ENCODE results near the gene NENF.
A peak's percentile ranks its signal among the peaks of the same experiment; 100 is the strongest.

The NENF gene

DNA sequence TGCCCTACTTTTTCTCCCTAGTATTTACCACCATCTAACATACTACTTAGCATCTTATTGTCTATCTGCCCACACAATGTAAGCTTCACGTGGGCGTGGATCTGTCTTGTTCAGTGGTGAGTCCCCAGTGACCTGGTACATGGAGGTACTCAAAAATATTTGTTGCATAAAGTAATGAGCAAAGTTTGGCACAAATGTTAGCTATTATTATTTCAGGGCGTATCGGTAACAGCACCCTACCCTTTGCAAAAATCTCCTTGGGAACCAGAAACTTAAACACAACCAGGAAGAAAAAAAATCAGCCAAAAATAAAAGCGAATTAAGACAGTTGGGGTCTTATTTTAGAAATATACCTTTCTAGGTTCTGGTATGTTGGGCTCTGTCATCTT, 454 bp upstream of the NENF start:
- TF ChIP-seq, protein P1, sequence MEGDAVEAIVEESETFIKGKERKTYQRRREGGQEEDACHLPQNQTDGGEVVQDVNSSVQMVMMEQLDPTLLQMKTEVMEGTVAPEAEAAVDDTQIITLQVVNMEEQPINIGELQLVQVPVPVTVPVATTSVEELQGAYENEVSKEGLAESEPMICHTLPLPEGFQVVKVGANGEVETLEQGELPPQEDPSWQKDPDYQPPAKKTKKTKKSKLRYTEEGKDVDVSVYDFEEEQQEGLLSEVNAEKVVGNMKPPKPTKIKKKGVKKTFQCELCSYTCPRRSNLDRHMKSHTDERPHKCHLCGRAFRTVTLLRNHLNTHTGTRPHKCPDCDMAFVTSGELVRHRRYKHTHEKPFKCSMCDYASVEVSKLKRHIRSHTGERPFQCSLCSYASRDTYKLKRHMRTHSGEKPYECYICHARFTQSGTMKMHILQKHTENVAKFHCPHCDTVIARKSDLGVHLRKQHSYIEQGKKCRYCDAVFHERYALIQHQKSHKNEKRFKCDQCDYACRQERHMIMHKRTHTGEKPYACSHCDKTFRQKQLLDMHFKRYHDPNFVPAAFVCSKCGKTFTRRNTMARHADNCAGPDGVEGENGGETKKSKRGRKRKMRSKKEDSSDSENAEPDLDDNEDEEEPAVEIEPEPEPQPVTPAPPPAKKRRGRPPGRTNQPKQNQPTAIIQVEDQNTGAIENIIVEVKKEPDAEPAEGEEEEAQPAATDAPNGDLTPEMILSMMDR (IDR thresholded peaks at IDR 0.05; ENCODE audit: control insufficient read depth, extremely low read depth, insufficient read depth) = no peak
- no peak for DNase-seq (ENCODE audit: low read depth)
- peak overlapping the region; percentile 76 for H3K4me3 ChIP-seq (ENCODE audit: low read depth, low read length)

DNA sequence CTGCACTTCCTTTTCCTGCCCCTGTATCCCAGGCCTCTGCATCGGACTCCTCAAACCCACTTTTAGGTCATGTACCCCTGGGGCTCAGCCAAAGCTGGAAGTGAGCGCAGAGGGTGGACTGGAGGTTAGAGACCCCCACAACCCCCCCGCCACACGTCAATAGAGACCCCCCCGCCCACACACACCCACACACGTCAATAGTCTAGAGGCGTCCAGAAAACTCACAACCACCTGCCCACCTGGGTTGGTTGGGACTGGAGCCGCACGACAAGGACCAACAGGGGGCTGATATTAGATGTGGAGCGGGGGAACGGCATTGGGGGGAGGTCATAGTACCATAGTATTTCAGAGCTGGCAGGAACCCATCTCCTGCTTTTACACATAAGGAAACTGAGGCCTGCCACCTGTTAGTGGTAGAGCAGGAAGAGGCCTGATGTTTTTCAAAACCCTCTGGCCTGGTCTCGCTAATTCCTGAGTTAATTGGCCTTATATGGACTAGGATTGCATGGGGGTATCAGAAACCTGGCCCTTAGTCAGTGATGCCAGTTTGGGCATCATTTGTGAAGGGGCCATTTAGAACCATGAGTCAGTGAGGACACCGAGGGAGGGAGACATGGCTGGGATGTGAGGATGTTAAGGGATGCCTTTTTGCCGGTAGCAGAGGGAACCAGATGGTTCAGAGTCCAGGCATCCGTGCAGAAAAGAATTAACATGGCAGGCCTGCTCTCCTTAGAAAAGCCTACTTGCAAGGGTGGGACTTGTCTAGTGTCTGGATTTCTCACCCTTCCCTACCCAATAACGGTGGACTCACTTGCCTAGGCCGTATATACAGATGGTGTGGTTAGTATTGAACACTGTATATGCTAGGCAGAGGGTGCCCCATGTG, 1.1 kb downstream of the NENF start:
- TF ChIP-seq, protein P1 (IDR thresholded peaks at IDR 0.05; ENCODE audit: control insufficient read depth, extremely low read depth, insufficient read depth) = no peak
- DNase-seq (ENCODE audit: low read depth) = no peak
- peak overlapping the region; percentile 76 for H3K4me3 ChIP-seq (ENCODE audit: low read depth, low read length)

DNA sequence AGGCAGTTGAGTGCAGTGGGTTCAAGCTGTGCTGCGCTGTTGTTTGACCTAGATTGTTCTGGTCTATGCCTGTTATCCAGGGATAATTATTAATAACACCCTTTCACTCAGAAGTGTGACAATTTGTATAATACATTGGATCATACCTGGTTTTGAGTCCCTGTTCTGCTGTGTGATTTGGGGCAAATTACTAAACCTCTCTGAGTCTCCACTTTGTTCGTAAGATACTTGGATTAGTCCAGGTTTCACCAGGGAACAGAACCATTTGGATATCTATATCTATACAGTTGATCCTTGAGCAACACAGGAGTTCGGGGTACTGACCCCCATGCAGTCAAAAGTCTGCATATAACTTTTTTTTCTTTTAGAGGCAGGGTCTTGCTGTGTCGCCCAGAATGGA, 2.3 kb downstream of the NENF start:
- no peak for DNase-seq (ENCODE audit: low read depth)
- TF ChIP-seq, protein P1 (IDR thresholded peaks at IDR 0.05; ENCODE audit: control insufficient read depth, extremely low read depth, insufficient read depth) = no peak
- no peak overlapping the region for H3K4me3 ChIP-seq (ENCODE audit: low read depth, low read length)

DNA sequence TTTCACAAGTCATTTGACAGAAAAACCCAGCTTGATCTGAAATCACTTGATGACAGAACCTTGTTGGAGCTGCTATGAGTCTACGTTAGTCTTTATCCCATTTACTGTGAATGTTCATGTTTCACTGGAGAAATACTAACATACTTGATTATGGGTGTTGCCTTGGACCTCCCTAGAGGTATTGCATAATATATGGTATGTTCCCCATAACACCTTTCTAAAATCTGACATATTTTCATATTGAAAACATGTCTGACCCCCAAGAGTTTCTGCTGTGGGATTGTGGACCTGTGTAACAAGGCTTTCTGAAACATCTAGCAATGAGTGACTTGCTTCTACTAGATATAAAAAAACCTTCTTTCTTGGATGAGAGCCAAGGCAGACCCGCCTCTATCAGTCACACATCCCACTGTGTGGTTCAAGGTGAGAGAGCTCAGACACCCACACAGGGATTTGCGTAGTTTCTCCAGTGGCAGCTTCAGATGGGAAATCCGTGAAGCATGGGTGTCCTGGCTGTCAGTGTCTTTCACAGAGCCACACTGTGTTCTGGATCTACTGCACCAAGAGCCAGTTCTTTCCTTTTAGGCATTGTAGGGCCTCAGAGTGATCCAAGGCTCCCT, 4.6 kb downstream of the NENF start:
- TF ChIP-seq, protein P1 (IDR thresholded peaks at IDR 0.05; ENCODE audit: control insufficient read depth, extremely low read depth, insufficient read depth) = no peak
- DNase-seq (ENCODE audit: low read depth) = no peak
- H3K4me3 ChIP-seq (ENCODE audit: low read depth, low read length) = no peak overlapping the region

DNA sequence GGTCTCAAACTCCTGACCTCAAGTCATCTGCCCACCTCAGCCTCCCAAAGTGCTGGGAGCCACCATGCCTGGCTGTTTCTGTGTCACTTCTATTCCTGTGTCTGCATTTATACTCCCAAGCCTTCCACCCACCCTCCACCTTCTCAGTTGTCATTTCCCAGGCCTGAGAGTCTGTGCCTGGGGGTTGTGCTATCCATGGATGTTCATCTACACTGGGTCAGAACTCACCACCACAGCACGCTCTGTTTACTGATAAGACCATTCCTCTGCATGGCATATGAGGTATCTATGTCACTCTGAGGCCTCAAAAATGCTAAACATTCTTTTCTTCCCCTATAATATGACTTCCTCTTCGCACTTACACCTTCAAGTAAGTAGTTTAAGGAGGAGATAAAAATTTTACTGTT, 6.1 kb downstream of the NENF start:
- TF ChIP-seq, protein P1 (IDR thresholded peaks at IDR 0.05; ENCODE audit: control insufficient read depth, extremely low read depth, insufficient read depth) = no peak
- H3K4me3 ChIP-seq (ENCODE audit: low read depth, low read length) = no peak overlapping the region
- no peak for DNase-seq (ENCODE audit: low read depth)

DNA sequence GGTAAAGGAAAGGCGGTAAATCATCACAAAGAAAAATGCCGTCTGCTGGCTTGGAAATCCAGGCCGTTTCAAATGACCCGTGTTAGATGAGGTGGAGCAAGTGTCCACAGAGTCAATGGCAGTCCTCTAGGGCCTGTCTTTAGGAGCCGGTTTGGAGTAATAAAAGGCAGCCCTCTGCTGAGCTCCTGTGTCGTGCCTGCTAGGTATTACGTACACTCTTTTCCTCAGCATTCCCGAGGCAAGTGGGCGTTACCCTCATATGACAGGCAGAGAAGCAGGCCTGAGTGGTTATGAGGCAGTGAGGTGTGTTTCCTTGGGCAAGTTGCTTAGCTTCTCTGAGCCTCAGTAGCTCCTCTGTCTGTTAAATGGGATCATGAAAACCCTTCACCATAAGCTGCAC, 7.7 kb downstream of the NENF start:
- H3K4me3 ChIP-seq (ENCODE audit: low read depth, low read length) = no peak overlapping the region
- DNase-seq (ENCODE audit: low read depth) = no peak
- TF ChIP-seq, protein P1 (IDR thresholded peaks at IDR 0.05; ENCODE audit: control insufficient read depth, extremely low read depth, insufficient read depth) = no peak

Measured in LNCaP clone FGC (cell line).